ENCODE data around the gene HTRA2.
A peak's percentile ranks its signal among the peaks of the same experiment; 100 is the strongest.
"Not testable (repeated sequence)": the region's sequence is repeated elsewhere in the genome, so short reads cannot be mapped to it uniquely, and the experiment has no call there.

The HTRA2 gene

DNA sequence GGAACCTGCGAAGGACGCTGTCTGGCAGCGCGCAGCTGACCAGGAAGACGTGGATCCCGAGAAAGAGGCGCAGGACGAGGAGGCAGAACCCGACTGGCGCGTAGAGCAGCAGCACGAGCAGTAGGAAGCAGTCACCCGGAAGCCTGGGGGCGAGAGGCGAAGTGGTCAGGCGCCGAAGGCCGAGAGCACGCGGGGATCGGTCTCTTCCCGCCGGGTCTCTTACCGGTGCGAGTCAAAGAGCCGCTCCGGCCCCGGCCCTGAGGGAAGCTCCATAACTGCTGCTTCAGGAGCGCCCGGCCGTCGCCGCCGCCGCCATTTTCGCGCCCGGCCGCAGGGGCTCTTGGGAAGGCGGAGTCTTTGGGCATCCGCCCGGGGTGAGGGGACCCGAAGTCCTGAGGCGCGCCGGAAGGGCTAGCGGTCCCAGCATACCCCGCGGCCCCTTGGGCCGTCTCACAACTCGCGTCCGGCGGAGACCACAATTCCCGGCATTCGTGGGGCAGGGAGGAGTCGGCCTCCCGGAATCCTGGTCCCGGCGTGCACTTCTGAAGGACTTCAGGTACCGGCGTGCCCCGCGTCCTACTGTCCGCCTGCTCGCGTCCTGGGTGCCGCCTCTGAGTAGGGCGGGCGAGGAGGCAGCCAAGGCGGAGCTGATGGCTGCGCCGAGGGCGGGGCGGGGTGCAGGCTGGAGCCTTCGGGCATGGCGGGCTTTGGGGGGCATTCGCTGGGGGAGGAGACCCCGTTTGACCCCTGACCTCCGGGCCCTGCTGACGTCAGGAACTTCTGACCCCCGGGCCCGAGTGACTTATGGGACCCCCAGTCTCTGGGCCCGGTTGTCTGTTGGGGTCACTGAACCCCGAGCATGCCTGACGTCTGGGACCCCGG is at the start of gene HTRA2, which contains the start of gene AUP1:
Gene HTRA2 (plus strand): TSS at position 577 of the 882 bp plus-strand sequence. CDS start 74 bp downstream, at position 651.
Gene AUP1 (minus strand): TSS at position 350 of the 882 bp plus-strand sequence. CDS start 77 bp downstream, at position 273.
- DNase-seq = peak; percentile 96

DNA sequence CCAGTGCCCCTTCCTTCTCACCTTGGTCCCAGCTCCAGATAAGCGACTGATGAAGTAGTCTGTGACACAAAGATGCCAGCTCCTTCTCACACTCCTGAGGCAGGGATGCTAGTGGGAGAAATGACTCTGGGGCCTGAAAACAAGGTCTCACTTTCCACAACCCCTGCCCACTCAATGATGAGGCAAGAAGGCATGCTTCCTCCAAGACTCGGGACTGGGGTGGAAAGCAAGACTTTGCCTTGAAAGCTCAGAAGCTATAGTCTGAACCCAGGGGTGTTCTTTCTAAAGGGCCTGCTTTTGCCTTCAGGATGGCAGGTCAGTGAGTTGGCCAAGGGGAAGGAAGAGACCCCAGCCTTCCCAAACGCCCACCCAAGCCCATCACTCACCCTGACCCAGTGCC is 48.3 kb upstream of the HTRA2 start:
- DNase-seq = no peak

DNA sequence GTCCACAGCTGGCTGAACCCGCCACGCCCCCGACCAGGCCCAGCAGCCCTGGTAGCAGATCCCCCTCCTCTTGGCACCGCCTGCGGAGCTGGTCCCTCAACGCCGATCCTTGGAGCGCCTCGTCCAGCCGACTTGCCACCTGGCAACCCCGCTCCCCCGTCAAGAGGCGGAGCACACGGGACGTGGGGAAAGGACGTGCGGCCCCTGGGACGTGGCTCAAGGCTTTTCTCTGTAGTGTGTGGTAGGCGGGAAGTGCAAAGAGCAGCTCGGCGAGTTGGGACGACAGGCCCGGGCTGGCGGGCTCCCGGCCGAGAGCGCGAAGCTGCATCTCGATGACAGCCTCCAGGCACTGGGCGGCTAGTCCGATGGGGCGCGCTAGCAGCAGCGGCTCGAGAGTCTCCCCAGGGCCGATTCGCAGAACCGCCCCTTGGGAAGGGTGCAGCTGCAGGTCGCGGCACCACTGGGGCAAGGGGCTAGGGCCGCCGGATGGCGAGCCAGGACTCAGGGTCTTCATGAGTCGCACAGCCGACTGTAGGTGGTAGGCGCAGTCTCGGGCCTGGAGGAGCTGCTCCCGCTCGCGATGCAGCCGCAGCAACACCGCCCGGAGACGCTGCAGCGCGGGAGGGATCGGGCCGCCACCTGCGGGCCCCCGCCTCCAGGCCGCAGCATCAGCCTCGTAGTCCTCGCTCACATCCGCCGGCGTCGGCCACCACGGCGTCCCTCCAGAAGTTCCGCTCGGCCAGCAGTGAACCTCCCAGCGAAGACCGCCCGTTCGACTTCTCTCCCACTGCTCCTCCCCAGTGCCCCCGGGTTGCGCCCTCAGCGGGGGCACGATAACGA is 47.6 kb upstream of the HTRA2 start:
- DNase-seq = peak; percentile 58

DNA sequence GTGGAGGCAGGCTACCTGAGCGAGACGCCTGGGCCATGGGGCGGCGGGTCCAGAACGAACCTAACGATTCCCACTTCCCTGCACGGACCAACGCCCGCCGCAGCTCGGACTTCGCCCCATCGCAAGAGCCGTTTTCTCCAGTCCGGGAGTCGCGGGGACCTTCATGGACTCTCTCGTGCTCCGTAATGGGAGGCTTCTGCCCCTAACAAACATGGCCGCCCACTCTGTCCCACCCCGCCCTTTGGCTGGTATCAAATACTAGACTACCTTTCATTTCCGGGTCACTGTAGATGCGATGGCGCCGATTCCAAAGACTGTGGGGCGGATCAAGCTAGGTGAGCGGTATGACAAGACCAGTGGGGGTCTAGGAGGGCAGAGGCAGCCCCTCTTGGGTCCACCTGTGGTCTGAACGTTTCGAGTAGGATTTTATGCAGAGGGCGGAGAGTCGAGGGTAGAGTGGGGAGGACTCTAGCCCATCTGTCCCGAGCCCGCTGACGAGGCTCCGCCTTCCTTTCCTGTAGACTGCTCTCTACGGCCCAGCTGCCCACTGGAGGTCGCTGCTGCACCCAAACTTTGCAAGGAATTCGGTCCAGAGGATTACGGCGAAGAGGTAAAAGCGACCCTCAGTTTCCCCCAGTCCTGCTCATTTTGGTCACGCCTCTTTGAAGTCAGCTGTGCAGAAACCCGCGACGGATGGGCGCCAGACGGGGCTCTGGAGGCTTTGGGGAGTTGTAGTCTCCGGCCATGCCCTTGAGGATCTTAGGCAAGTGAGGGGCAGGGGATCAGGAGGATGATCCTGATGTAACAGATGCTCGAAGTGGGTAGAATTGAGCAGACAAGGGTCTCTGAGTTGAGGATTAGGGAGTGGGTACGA is 46.7 kb upstream of the HTRA2 start, which contains the start of the genes CCDC142 and TTC31:
Gene CCDC142 (minus strand): TSS at position 198 of the 874 bp plus-strand sequence. CDS start 161 bp downstream, at position 37.
Gene TTC31 (plus strand): TSS at position 281 of the 874 bp plus-strand sequence. CDS start 15 bp downstream, at position 296.
- peak; percentile 94 for DNase-seq

DNA sequence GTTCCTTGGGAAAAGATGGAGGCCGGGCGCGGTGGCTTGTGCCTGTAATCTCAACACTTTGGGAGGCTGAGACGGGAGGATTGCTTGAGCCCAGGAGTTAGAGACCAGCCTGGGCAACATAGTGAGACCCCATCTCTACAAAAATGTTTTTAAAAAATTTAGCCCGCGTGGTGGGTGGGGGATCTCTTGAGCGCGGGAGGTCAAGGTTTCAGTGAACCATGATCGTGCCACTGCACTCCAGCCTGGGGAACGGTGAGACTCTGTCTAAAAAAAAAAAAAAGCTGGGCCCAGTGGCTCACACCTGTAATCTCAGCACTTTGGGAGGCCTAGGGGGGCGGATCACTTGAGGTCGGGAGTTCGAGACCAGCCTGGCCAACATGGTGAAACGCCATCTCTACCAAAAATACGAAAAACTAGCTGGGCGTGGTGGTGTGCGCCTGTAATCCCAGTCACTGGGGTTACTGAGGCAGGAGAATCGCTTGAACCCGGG is 46.0 kb upstream of the HTRA2 start:
- DNase-seq = not testable (repeated sequence)

DNA sequence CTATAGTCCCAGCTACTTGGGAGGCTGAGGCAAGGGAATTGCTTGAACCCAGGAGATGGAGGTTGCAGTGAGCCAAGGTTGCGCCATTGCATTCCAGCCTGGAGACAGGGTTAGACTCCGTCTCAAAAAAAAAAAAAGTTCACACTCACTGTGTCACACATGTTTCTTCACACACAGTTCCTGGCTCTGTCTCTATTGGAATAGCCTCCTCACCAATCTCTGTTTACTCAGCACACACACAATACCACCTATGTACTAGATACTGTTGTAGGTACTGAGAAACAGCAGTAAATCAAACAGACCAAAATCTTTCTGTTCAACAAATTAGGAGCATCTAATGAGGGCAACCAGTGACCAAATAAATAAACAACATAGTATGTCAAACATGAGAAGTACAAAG is 43.6 kb upstream of the HTRA2 start:
- no peak for DNase-seq

DNA sequence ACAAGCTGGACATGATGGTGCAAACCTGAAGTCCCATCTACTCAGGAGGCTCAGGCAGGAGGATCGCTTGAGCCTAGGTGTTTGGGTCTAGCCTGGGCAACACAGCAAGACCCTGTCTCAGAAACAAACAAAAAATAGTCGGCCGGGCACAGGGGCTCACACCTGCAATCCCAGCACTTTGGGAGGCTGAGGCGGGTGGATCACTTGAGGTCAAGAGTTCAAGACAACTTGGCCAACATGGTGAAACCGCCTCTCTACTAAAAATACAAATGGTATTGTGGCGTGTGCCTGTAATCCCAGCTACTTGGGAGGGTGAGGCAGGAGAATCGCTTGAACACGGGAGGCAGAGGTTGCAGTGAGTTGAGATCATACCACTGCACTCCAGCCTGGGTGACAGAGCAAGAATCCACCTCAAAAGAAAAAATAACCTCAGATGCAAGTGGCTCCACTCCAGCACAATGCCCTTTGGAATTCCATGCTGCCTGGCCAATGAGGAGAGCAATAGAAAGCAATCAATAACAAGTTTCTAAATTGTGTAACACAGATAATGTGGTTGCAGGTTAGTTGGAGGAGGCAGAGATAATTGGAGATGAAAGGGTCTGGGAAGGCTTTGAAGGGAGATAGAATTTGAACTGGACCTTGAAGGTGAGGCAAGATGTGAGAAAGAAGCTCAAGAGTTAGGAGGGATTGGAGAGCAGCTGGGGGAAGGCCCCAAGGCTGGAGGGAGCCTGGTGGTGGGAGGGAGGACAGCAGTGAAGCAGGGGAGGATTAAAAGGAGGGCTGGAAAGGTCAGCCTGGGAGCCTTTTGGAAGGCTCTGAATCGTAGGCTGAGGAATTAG is 40.9 kb upstream of the HTRA2 start:
- DNase-seq = no peak

DNA sequence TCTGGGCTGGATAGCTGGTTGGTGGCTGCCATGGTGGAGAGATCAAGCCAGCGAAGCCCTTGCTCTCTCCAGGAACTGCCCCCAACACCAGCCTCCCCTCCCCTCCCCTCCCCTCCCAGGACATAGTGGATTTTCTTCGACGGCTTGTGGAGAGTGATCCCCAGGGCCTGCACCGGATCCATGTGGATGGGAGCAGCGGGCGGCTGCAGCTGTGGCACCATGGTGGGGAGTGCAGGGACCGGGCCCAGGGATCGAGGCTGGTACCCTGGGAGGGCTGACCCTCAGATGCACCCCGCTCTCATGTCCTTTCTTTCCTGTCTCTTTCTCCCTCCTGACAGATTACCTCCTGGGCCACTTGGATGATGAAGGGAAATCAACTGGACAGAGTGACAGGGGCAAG is 39.8 kb upstream of the HTRA2 start:
- no peak for DNase-seq

DNA sequence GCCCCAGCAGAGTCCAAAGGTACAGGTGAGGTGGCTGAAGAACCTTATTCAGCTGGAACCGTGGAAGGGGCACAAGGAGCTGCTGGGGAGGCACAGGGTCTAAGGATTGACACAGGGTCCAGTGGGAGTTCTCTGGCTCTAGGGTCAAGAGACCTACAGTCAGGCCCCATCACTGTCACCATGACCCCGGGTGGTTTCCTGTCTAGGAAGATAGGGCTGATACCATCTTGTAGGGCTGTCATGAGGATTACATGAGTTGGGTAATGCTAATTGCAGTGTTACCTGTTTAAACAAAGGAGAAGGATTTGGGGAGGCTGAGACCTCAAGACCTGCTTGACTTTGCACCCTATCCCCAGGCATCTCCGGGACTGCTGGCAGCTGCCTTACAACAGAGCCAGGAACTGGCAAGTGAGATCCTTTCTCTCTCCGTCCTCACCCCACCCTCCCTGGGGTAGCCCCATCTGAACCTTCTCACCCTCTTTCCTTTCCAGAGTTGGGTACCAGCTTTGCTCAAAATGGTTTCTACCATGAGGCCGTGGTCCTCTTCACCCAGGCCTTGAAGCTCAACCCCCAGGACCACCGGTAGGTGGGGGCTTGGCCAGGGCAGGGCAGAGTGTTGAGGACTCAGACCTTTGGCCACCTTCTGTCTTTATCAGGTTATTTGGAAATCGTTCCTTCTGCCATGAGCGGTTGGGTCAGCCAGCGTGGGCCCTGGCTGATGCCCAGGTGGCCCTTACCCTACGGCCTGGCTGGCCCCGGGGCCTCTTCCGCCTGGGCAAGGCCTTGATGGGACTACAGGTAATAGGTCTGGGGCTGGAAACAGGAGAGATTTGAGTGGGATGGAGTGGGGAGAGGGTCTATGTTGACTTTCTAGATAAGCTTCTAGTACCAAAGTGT is 37.8 kb upstream of the HTRA2 start:
- DNase-seq = no peak

DNA sequence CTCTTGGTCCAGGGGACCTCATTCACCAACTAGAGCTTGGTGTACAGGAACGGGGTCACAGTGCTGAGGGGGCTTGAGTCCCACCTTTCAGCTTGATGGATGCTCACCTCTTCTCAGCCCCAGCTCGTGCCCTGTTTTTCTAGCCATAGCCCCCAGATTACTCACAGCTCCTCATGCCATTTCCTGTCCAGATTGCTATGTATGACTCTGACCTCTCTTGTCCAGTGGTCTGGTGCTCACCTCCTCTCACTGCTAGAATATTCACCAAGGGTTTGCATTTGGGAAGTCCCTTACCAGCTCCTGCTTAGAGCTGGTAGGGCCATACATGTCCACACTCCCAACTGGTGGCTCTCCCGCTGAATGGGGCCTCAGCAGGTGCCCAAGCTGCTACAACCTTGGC is 36.2 kb upstream of the HTRA2 start:
- DNase-seq = no peak

DNA sequence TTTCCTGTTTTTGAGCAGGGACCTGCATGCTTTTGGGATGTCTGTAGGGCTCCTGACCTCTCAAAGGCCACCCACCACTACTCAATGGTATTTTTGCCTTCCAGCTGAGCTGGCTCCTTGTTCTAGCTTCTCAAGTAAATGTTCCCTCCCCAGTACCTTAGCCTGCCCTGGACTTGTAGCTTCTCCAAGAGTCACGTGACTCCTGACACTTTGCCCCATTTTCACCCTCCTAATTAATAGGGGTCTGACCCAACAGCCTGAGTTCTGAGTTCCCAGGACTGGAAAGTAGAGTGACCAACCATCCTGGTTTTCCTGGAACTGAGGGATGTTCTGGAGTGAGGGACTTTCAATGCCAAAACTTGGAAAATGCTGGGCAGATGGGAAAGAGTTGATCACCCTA is 34.3 kb upstream of the HTRA2 start:
- DNase-seq = no peak

DNA sequence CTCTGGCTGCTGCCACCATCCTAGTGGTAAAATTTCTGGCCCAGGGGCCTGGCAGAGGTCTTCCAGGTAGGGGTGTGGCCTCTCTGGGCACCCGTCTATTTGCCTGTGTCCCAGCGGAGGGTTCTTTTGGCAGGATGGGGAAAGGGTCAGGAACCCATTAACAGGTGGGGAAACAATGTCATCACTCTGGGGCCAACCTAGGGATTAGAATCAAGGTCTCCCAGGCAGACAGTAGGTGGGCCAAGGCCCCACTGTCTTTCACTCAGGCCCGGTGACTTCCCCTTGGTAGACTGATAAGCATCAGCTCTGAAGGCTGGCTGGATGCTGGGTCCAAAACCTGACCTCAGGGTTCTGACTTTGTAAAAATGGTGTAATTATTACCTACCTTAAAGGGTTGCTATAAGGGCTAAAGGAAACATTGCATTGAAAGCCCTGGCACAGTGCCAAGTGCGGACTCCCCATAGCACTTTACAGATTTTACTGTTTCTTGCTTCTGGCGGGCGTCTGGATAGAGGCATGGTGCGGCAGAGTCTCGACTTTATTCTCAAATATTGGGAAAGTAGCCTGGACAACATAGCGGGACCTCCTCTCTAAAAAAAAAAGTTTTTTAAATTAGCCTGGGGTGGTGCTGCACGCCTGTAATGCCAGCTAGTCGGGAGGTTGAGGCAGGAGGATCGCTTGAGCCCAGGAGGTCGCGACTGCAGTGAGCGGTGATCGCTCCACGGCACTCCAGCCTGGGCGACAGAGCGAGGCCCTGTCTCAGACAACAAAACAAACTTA is 32.5 kb upstream of the HTRA2 start:
- no peak for DNase-seq

DNA sequence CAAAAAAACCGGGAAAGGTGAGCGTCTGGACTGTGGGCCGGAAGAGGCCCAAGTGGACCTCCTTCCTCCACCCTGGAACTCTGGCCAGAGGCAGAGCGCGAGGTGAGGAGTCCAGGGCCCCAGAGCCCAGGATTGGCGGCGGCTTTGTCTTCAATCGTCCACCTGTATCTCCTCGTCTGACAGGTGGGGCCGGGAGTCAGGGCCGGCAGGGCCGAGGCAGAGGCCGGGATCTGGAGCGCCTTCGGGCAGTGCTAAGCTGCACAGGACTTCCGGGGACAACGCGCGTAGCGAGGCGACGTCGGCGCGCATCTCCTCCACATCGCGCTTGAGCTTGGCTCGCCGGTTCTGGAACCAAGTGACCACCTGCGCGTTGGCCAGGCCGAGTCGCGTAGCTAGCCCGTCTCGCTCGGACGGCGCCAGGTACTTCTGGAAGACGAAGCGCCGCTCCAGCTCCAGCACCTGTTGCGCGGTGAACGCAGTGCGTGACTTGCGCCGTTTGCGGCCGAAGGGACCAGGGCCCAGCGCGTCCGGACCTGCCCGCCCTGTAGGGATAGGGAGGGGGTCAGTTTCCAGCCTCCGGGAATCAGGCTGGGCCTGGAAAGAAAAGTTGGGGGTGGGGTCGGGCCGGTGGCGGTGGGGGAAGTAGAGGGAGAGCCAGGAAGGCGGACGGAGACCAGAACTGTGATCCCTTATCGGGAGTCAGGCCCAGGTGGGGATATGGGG is 31.8 kb upstream of the HTRA2 start:
- no peak for DNase-seq

DNA sequence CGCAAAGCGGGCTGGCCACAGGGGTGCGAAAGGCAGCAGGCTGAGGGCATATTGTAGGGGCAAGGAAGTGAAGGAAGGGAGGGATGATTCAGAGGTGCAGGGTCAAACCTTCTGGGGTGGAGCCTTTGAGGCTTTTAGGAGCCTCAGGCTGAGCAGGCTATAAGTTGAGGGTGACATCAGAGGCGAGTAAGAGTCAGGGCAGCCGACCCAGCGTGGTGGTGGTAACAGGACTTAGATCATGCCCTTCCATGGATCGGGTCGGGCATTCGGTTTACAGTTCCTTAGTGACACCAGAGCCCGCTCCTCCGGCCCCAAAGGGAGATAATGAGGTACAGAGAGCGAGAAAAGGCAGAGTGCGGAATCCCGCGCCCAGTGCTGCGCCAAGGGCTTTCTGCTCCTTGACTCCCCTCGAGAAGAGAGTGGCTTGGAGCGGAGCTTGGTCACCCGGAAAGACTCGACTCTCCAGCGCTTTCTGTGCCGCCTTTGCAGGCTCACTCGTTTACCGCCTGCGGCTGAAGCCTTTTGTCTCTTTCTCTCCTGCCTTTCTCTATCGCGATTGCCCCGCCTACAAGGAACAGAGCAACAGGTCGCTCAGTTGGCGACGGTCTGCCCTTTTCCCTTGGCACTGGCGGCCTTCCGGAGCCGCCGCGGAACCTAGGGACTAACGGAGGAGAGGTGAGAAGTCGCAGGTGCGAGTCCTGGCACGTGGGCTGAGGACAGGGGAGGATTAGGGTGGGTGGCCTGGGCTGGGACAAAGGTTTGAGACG is 31.1 kb upstream of the HTRA2 start:
- DNase-seq = no peak

DNA sequence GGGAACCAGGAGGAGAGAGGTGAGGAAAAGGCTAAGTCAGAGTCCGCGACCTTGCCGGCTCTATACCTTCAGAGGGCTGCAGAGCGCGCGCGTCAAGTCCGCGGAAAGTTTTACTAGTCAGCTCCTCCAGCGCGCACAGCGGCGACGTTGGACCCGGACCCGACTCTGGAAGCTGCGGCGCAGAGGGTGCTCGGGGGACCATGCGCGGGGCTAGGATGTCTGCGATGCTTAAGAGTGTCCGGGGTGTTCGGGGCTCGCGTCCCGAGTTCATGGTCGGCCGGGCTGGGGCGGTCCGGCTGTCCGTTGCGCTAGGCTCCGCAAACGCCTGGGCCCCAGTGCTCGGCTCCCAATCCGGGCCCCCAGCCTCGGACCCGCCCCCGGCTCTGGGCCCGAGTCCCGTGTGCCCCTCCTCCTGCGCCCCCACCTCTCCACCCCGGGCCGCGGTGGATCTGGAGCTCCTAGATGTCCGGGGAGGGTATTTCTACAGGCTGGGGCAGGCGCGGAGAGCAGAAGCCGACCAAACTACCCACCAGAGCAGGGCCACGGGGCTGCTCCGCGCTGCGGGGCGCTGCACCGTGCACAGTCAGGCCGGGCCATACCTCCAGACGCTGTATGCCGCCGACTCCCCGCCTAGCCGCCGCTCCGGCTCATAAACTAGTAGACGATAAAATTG is 30.3 kb upstream of the HTRA2 start, which contains the start of gene LBX2:
Gene LBX2 (minus strand): TSS at position 337 of the 673 bp plus-strand sequence. CDS start 66 bp downstream, at position 271.
- DNase-seq = peak; percentile 45

DNA sequence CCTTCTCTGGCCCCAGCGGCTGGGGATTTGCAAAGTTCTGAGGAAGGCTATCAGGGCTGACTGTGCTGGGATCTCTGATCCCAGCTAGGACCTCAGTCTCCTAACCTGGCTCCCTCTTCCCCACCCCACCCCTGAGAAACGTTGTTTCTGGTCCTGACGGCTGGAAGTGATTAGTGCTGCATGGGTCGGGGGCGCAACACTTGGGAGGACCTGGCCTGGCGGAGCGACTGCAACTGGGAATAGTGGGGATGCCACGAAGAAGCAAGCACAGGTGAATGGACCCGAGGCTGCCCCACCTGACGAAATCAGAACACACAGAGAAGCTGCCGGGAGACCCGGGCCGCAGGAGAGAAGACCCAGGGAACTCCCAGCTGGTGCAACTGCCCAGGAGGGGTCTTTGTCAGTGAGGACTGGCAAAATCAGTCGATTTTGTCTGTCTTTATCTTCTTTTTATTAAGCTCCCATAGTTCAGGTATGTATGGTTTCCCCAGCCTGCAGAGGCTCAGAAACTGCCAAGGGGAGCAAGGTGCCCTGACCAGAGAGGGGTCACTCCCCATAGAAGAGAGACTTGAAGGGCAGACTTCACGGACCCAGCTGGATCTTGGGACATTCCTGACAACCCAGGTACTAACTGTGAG is 29.7 kb upstream of the HTRA2 start:
- no peak for DNase-seq

DNA sequence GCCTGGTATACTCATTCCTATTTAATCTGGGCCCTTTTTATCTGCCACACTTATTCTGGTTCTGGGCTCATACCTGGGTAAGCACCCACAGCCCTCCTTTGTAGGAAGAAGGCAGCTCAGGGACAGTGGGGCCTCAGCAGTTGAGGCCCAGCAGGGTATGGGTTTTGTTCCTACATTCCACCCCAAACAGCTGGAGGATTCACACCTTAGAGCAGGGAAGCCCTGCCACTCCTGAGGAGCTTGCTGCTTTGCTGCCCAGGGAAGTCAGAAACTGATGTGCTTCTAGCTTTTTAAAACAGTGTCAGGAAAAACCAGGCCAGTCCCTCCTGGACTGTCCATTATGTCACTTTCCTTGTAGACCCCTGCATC is 29.2 kb upstream of the HTRA2 start:
- DNase-seq = no peak

Data from stimulated activated CD4-positive, alpha-beta T cell treated with anti-CD3 and anti-CD28 coated beads, Interleukin-1b, Interleukin-23, amount 100 ng/mL, for 48 hours (primary cell).